Measurements from ENCODE around the gene SPOCD1.

SPOCD1 gene

DNA sequence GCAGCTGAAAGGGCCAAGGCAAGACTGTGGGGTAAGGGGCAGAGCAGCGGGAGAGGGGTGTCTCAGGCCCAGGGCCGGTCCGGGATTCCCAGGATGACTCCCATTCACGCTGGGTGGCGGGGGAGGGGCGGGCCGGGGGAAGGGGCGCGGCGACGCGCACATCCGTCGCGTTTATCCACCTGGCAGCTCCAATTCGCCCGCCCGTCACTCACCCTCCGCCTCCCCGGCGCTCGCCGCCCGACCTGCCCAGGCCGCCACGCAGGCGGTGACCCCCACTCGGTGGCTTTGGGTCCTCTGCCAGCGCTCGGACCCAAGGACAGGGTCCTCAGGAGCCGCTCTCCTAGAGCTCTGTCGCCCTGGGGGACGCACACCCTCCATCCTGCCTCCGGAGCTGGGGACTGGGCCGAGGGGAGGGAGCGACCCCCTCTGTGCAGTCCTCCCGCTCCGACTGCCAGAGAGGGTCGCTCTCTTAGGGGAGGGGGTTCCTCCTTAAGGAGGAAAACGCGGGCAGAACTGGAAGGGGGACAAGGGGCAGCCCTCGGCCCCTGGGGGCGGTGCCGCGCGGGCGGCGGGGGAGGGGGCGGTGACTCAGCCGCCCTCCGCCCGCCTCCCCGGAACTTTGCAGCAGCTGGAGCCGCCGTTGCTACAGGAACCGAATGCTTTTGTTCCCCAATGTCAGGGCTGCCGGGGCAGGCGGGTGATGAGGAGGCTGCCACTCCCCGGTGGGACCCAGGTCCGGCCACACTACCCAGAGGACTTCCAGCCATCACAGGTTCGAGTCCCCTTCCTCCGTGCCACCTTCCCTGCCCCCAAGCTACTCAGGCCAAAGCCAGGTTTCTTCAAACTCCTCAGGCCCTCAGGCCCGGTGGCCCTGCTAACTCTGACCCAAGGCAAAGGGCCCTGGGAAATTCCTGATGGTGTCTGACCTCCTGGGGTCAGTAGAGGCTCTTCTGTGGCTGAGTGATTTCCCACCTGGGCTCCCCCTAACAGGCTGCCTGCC, 55.1 kb downstream of the SPOCD1 start (continued):
- TF ChIP-seq ZNF416 (tag by site-specific recombination; IDR thresholded peaks at IDR 0.05): no peak
- no peak for TF ChIP-seq ZNF169 (tag by site-specific recombination; IDR thresholded peaks at IDR 0.05)
- no peak for TF ChIP-seq ZNF140 (tag by site-specific recombination; IDR thresholded peaks at IDR 0.05)
- no peak for TF ChIP-seq SCRT2 (tag by site-specific recombination; IDR thresholded peaks at IDR 0.05)
- TF ChIP-seq BCL6B (tag by site-specific recombination; IDR thresholded peaks at IDR 0.05): no peak
- TF ChIP-seq KLF7 (tag by site-specific recombination; IDR thresholded peaks at IDR 0.05; ENCODE audit: borderline replicate concordance): no peak
- TF ChIP-seq ZNF843 (tag by site-specific recombination; IDR thresholded peaks at IDR 0.05): no peak
- TF ChIP-seq PRDM1 (tag by site-specific recombination; IDR thresholded peaks at IDR 0.05): no peak
- no peak for TF ChIP-seq ZNF155 (tag by site-specific recombination; IDR thresholded peaks at IDR 0.05)
- TF ChIP-seq TCF7L2 (IDR thresholded peaks at IDR 0.05; ENCODE audit: borderline replicate concordance, low read depth, low read length): no peak
- no peak for TF ChIP-seq GLI4 (tag by site-specific recombination; IDR thresholded peaks at IDR 0.05)
- no peak for TF ChIP-seq ZNF791 (tag by site-specific recombination; IDR thresholded peaks at IDR 0.05)
- TF ChIP-seq GLIS2 (tag by site-specific recombination; IDR thresholded peaks at IDR 0.05): peak; percentile 66; the same call in 1 of the 2 replicates
- TF ChIP-seq, protein P1, sequence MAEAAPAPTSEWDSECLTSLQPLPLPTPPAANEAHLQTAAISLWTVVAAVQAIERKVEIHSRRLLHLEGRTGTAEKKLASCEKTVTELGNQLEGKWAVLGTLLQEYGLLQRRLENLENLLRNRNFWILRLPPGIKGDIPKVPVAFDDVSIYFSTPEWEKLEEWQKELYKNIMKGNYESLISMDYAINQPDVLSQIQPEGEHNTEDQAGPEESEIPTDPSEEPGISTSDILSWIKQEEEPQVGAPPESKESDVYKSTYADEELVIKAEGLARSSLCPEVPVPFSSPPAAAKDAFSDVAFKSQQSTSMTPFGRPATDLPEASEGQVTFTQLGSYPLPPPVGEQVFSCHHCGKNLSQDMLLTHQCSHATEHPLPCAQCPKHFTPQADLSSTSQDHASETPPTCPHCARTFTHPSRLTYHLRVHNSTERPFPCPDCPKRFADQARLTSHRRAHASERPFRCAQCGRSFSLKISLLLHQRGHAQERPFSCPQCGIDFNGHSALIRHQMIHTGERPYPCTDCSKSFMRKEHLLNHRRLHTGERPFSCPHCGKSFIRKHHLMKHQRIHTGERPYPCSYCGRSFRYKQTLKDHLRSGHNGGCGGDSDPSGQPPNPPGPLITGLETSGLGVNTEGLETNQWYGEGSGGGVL (tag by site-specific recombination; IDR thresholded peaks at IDR 0.05): 0 out of 2 replicates have a peak, but pooled peaks have one; percentile 20
- no peak for TF ChIP-seq ZNF670 (tag by site-specific recombination; IDR thresholded peaks at IDR 0.05; ENCODE audit: low read depth)
- TF ChIP-seq ZNF449 (tag by site-specific recombination; IDR thresholded peaks at IDR 0.05): no peak
- no peak for TF ChIP-seq ZNF561 (tag by site-specific recombination; IDR thresholded peaks at IDR 0.05; ENCODE audit: borderline replicate concordance)
- TF ChIP-seq OVOL3 (tag by site-specific recombination; IDR thresholded peaks at IDR 0.05): no peak
- TF ChIP-seq, protein P2, sequence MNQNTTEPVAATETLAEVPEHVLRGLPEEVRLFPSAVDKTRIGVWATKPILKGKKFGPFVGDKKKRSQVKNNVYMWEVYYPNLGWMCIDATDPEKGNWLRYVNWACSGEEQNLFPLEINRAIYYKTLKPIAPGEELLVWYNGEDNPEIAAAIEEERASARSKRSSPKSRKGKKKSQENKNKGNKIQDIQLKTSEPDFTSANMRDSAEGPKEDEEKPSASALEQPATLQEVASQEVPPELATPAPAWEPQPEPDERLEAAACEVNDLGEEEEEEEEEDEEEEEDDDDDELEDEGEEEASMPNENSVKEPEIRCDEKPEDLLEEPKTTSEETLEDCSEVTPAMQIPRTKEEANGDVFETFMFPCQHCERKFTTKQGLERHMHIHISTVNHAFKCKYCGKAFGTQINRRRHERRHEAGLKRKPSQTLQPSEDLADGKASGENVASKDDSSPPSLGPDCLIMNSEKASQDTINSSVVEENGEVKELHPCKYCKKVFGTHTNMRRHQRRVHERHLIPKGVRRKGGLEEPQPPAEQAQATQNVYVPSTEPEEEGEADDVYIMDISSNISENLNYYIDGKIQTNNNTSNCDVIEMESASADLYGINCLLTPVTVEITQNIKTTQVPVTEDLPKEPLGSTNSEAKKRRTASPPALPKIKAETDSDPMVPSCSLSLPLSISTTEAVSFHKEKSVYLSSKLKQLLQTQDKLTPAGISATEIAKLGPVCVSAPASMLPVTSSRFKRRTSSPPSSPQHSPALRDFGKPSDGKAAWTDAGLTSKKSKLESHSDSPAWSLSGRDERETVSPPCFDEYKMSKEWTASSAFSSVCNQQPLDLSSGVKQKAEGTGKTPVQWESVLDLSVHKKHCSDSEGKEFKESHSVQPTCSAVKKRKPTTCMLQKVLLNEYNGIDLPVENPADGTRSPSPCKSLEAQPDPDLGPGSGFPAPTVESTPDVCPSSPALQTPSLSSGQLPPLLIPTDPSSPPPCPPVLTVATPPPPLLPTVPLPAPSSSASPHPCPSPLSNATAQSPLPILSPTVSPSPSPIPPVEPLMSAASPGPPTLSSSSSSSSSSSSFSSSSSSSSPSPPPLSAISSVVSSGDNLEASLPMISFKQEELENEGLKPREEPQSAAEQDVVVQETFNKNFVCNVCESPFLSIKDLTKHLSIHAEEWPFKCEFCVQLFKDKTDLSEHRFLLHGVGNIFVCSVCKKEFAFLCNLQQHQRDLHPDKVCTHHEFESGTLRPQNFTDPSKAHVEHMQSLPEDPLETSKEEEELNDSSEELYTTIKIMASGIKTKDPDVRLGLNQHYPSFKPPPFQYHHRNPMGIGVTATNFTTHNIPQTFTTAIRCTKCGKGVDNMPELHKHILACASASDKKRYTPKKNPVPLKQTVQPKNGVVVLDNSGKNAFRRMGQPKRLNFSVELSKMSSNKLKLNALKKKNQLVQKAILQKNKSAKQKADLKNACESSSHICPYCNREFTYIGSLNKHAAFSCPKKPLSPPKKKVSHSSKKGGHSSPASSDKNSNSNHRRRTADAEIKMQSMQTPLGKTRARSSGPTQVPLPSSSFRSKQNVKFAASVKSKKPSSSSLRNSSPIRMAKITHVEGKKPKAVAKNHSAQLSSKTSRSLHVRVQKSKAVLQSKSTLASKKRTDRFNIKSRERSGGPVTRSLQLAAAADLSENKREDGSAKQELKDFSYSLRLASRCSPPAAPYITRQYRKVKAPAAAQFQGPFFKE (tag by site-specific recombination; IDR thresholded peaks at IDR 0.05; ENCODE audit: borderline replicate concordance): no peak
- TF ChIP-seq ZNF626 (tag by site-specific recombination; IDR thresholded peaks at IDR 0.05): no peak
- TF ChIP-seq HOXC10 (CRISPR knock-in tag; IDR thresholded peaks at IDR 0.05): no peak
- TF ChIP-seq ZNF610 (tag by site-specific recombination; IDR thresholded peaks at IDR 0.05; ENCODE audit: borderline replicate concordance): no peak
- TF ChIP-seq GLI2 (tag by site-specific recombination; IDR thresholded peaks at IDR 0.05; ENCODE audit: borderline replicate concordance, low read depth): no peak
- no peak for TF ChIP-seq ZBTB17 (tag by site-specific recombination; IDR thresholded peaks at IDR 0.05)
- TF ChIP-seq KLF9 (tag by site-specific recombination; IDR thresholded peaks at IDR 0.05; ENCODE audit: low read depth): peak; percentile 47; the same call in 1 of the 2 replicates
- TF ChIP-seq, protein P3, sequence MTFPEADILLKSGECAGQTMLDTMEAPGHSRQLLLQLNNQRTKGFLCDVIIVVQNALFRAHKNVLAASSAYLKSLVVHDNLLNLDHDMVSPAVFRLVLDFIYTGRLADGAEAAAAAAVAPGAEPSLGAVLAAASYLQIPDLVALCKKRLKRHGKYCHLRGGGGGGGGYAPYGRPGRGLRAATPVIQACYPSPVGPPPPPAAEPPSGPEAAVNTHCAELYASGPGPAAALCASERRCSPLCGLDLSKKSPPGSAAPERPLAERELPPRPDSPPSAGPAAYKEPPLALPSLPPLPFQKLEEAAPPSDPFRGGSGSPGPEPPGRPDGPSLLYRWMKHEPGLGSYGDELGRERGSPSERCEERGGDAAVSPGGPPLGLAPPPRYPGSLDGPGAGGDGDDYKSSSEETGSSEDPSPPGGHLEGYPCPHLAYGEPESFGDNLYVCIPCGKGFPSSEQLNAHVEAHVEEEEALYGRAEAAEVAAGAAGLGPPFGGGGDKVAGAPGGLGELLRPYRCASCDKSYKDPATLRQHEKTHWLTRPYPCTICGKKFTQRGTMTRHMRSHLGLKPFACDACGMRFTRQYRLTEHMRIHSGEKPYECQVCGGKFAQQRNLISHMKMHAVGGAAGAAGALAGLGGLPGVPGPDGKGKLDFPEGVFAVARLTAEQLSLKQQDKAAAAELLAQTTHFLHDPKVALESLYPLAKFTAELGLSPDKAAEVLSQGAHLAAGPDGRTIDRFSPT (tag by site-specific recombination; IDR thresholded peaks at IDR 0.05): no peak

Data from HEK293 (cell line).